ENCODE measurements around the gene CMSS1.

Gene CMSS1

GRCh38 chr3:99803297-99803696, 14.4 kb upstream of the CMSS1 start:
- no peak overlapping the region for H3K4me3 ChIP-seq (replicated peaks; ENCODE audit: insufficient read depth, low read length)
- no peak for DNase-seq (ENCODE audit: low read depth in 1 of 2, low spot score in 1 of 2)
- no peaks in the 10 kb centered on the region for H3K27me3 ChIP-seq (ENCODE audit: insufficient read depth, poor library complexity, severe bottlenecking)
- TF ChIP-seq GABPA (IDR thresholded peaks at IDR 0.05; ENCODE audit: low read depth) = no peak
- TF ChIP-seq SPI1 (IDR thresholded peaks at IDR 0.05; ENCODE audit: borderline replicate concordance, low read depth) = no peak
- no peak for TF ChIP-seq REST (IDR thresholded peaks at IDR 0.05; ENCODE audit: insufficient replicate concordance, low read depth)
- no peak for TF ChIP-seq POLR2AphosphoS5 (IDR thresholded peaks at IDR 0.05; ENCODE audit: low read depth)
- no peak for TF ChIP-seq CTCF (IDR thresholded peaks at IDR 0.05; ENCODE audit: insufficient read depth, low read length)
- no peak overlapping the region for H3K27ac ChIP-seq (replicated peaks)

- DNase-seq (ENCODE audit: low read depth in 1 of 2, low spot score in 1 of 2) = no peak
- H3K27ac ChIP-seq (replicated peaks) = no peak overlapping the region
- TF ChIP-seq REST (IDR thresholded peaks at IDR 0.05; ENCODE audit: insufficient replicate concordance, low read depth) = no peak
- TF ChIP-seq CTCF (IDR thresholded peaks at IDR 0.05; ENCODE audit: insufficient read depth, low read length) = no peak
- TF ChIP-seq GABPA (IDR thresholded peaks at IDR 0.05; ENCODE audit: low read depth) = no peak
- TF ChIP-seq SPI1 (IDR thresholded peaks at IDR 0.05; ENCODE audit: borderline replicate concordance, low read depth) = no peak
- no peak for TF ChIP-seq POLR2AphosphoS5 (IDR thresholded peaks at IDR 0.05; ENCODE audit: low read depth)
- H3K27me3 ChIP-seq (ENCODE audit: insufficient read depth, poor library complexity, severe bottlenecking) = no peaks in the 10 kb centered on the region
- H3K4me3 ChIP-seq (replicated peaks; ENCODE audit: insufficient read depth, low read length) = no peak overlapping the region
Observed at GRCh38 chr3:99805160-99805559, 12.5 kb upstream of the CMSS1 start.

- no peaks in the 10 kb centered on the region for H3K27me3 ChIP-seq (ENCODE audit: insufficient read depth, poor library complexity, severe bottlenecking)
- no peak overlapping the region for H3K27ac ChIP-seq (replicated peaks)
- H3K4me3 ChIP-seq (replicated peaks; ENCODE audit: insufficient read depth, low read length) = no peak overlapping the region
- peak; percentile 42 to 60 for DNase-seq (ENCODE audit: low read depth in 1 of 2, low spot score in 1 of 2)
- TF ChIP-seq REST (IDR thresholded peaks at IDR 0.05; ENCODE audit: insufficient replicate concordance, low read depth) = no peak
- TF ChIP-seq CTCF (IDR thresholded peaks at IDR 0.05; ENCODE audit: insufficient read depth, low read length) = peak; percentile 90
Observed at GRCh38 chr3:99808163-99808794, 9.4 kb upstream of the CMSS1 start.
